GM18868 (cell line): ENCODE data around the gene FAM83G.

Experiments used
- ATAC-seq: cut with Tn5 transposase; IDR thresholded peaks from one replicate; pipeline ENCODE4 v1.9.1; 2021; ENCODE audit warnings: mild to moderate bottlenecking, moderate library complexity; ENCODE audit not compliant: unreplicated experiment

Gene FAM83G

GRCh38 chr17:18970582-18971480 is 33.7 kb downstream of the FAM83G start:
- no peak for ATAC-seq

- ATAC-seq = no peak
Measured at GRCh38 chr17:18968945-18969887, 35.3 kb downstream of the FAM83G start.

GRCh38 chr17:18968345-18968744 is 36.2 kb downstream of the FAM83G start:
- ATAC-seq = no peak

- ATAC-seq = no peak
Measured at GRCh38 chr17:18967916-18968315, 36.6 kb downstream of the FAM83G start.

- ATAC-seq = no peak
Measured at GRCh38 chr17:18966831-18967624, 37.5 kb downstream of the FAM83G start.

DNA sequence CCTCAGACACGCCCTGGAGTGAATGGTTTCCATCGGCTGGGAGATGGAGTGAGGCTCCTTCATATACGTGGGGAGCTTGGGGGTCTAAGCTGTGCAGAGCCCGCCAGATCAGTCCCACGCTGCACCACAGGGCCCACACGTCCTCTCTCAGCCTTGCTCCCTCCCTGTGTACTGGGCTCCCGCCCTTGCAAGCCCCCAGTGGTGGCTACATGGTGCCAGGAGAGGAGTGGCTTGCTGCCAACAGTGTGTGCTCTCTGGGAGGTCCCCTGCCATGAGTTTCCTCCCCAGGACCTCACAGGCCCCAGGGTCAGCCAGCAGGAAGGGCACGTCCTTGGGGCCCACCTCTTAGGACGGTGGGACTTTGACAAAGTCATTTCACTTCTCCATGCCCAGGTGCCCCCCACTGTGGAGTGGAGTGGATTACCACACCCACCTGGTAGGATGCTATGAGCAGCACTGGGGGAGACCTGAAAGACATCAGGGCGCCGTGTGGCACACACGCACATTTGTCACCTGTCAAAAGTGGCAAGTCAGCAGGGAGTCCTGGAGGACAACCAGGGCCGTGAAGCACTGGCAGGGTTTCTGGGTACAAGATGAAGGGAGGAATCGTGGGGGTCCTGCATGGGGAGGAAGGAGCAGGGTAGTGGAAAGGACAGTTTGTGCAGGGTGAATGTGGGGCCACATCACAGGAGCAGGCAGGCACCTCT is 38.9 kb downstream of the FAM83G start:
- no peak for ATAC-seq

DNA sequence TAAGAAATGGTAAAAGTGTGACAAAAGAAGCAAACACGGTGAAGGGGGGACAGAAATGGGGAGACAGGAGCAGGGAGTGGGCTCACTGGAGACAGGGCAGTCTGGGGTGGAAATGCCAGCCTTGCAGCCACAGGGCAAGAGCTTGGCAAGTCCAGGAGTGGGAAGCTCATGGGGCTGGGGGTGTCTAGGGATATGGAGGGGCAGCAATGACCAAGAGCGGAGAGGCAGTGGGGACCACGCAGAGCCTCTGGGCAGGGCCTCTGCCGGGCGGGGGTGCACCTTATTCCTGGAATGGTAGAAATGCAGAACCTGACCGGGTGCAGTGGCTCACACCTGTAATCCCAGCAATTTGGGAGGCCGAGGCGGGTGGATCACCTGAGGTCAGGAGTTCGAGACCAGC is 40.0 kb downstream of the FAM83G start:
- no peak for ATAC-seq

GRCh38 chr17:18964018-18964351 is 40.6 kb downstream of the FAM83G start:
- no peak for ATAC-seq

GRCh38 chr17:18963126-18964017 is 41.2 kb downstream of the FAM83G start:
- no peak for ATAC-seq

- ATAC-seq = no peak
Measured at GRCh38 chr17:18962494-18962815, 42.1 kb downstream of the FAM83G start.

DNA sequence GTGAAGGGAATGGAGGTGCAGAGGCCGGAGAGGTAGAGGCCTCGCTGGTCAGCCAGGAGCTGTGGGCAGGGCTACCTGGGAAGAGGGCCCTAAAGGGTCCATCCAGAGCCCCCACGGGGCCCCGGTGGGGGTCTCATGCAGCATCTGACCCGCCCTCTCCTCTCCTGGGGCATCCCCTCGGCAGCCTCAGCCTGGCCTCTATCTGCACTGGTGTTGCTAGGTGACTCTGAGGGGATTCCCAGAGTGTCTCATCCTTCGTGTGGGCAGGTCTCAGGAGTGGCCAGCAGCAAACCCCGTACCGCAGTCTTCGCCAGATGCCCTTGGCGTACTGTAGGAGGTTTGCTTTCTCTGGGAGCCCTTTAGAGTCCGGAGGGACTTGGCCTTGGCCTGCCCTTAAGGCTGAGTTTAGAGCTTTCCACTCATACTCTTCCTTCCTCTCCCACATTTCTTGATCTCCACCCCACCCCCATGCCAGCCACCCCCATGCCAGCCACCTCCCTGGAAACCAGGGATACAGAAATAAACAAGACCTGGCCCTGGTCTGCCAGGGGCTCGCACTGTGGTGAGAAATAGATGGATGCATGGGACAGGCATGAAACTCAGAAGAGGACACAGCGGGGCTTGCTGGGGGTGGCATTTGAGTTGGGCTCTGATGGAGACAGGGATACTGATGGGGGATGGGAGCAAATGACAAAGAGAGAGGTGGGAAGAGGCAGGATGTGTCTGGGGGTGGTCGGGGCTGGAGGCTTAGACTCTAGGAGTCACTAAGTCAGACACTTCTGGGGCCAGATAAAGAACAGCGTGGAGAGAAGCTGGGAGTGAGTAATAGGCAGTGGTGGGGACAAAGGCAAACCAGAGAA is 42.7 kb downstream of the FAM83G start:
- ATAC-seq = no peak

GRCh38 chr17:18960803-18961511 is 43.6 kb downstream of the FAM83G start:
- peak; percentile 68 for ATAC-seq

- no peak for ATAC-seq
Measured at GRCh38 chr17:18960241-18960665, 44.3 kb downstream of the FAM83G start.

- ATAC-seq = no peak
Measured at GRCh38 chr17:18959845-18960240, 44.7 kb downstream of the FAM83G start.

GRCh38 chr17:18959071-18959844 is 45.3 kb downstream of the FAM83G start:
- ATAC-seq = no peak

DNA sequence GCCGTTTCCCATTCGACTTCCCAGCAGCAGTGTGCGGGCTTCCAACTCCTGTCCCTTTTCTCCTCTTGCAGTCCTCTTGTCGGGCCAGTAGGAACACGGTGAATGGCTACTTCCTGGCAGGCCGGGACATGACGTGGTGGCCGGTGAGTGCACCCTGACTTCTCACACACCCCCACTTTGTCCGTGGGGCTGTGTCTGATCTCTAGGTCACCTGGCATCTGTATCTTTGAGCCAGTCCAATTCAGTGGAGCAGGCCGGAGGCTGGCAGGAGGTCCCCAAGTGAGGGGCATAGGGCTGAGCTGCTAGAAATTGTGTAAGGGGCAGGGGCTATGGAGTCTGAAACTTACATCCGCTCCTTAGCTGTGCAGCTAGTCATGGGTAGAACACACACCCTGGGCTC is 46.0 kb downstream of the FAM83G start:
- no peak for ATAC-seq

DNA sequence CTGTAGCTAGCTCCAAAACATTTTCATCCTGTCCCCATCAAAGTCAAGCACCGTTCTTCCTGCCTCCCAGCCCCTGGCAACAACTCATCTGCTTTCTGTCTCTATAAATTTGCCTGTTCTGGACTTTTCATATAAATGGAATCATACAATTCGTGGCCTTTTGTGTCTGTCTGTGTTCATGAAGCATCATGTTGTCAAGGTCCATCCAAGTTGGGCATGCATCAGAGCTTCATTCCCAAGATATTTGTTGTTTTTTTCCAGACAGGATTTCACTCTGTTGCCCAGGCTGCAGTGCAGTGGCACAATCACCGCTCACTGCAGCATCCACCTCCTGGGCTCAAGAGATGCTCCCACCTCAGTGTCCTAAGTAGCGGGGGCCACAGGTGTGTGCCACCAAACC is 46.7 kb downstream of the FAM83G start:
- ATAC-seq = no peak
